ENCODE measurements around the gene NIPAL1. TPM values are rescaled to one million over a fixed set of nuclear protein-coding genes. Genes with fewer than 3 reads are reported as not detected.
"Not testable (repeated sequence)": the region's sequence is repeated elsewhere in the genome, so short reads cannot be mapped to it uniquely, and the experiment has no call there.

Gene NIPAL1
- total RNA-seq, 1 donor from 2014 or later = 4.9 TPM

GRCh38 chr4:47990145-47990544, 26.4 kb upstream of the NIPAL1 start:
- peaks cover 15% of the 10 kb centered on the region for H3K9me3 Mint-ChIP-seq (ENCODE audit: unreplicated experiment)
- Histone ChIP-seq H4K20me1 (ENCODE audit: insufficient read depth, low read length) (no peaks in the 10 kb centered on the region), H3K4me3 (ENCODE audit: insufficient read depth, low read depth, low read length) (no peak overlapping the region), H3K9me3 (ENCODE audit: insufficient read depth, low read depth, low read length) (no peaks in the 10 kb centered on the region), H3K79me2 (ENCODE audit: insufficient read depth, low read length) (no peaks in the 10 kb centered on the region), H3K9ac (ENCODE audit: low read length) (no peak overlapping the region), H2AFZ (ENCODE audit: low read depth, low read length) (no peak overlapping the region), H3K4me1 (ENCODE audit: insufficient read depth, low read length) (no peaks in the 10 kb centered on the region), H3K4me2 (ENCODE audit: low read length) (no peak overlapping the region), H3K27me3 (ENCODE audit: insufficient read depth, low read length) (no peaks in the 10 kb centered on the region), H3K36me3 (ENCODE audit: insufficient read depth, low read length) (no peaks in the 10 kb centered on the region), H3K27ac (ENCODE audit: low read depth, low read length) (no peak overlapping the region)
- no peak for FAIRE-seq
- H3K36me3 Mint-ChIP-seq (ENCODE audit: low read depth, unreplicated experiment) = no peaks in the 10 kb centered on the region
- H3K4me3 Mint-ChIP-seq (ENCODE audit: unreplicated experiment) = no peak overlapping the region
- H3K4me1 Mint-ChIP-seq (ENCODE audit: low read depth, unreplicated experiment) = no peaks in the 10 kb centered on the region
- no peak overlapping the region for H3K27ac Mint-ChIP-seq (ENCODE audit: unreplicated experiment)
- no peaks in the 10 kb centered on the region for H3K27me3 Mint-ChIP-seq (ENCODE audit: low read depth, unreplicated experiment)
- no peak for TF ChIP-seq EZH2 (IDR thresholded peaks at IDR 0.05; ENCODE audit: insufficient read depth, low read length)
- no peak for TF ChIP-seq CTCF (IDR thresholded peaks at IDR 0.05; ENCODE audit: insufficient read depth, low read depth, low read length)
- DNase-seq (ENCODE audit: low read depth) = no peak

GRCh38 chr4:47992475-47992874, 24.1 kb upstream of the NIPAL1 start:
- not testable (repeated sequence) for H3K9me3 ChIP-seq (ENCODE audit: insufficient read depth, low read depth, low read length); H3K36me3 ChIP-seq (ENCODE audit: insufficient read depth, low read length); H3K4me3 Mint-ChIP-seq (ENCODE audit: unreplicated experiment); H2AFZ ChIP-seq (ENCODE audit: low read depth, low read length); H3K27me3 Mint-ChIP-seq (ENCODE audit: low read depth, unreplicated experiment); H3K79me2 ChIP-seq (ENCODE audit: insufficient read depth, low read length); H3K36me3 Mint-ChIP-seq (ENCODE audit: low read depth, unreplicated experiment); H3K27me3 ChIP-seq (ENCODE audit: insufficient read depth, low read length); H3K4me1 ChIP-seq (ENCODE audit: insufficient read depth, low read length); H3K4me1 Mint-ChIP-seq (ENCODE audit: low read depth, unreplicated experiment); H3K4me3 ChIP-seq (ENCODE audit: insufficient read depth, low read depth, low read length); H3K27ac ChIP-seq (ENCODE audit: low read depth, low read length); FAIRE-seq; DNase-seq (ENCODE audit: low read depth); H3K27ac Mint-ChIP-seq (ENCODE audit: unreplicated experiment); H3K4me2 ChIP-seq (ENCODE audit: low read length); H4K20me1 ChIP-seq (ENCODE audit: insufficient read depth, low read length); H3K9ac ChIP-seq (ENCODE audit: low read length)
- peaks cover 15% of the 10 kb centered on the region for H3K9me3 Mint-ChIP-seq (ENCODE audit: unreplicated experiment)

- Histone ChIP-seq H3K4me3 (ENCODE audit: insufficient read depth, low read depth, low read length) (no peak overlapping the region), H3K4me2 (ENCODE audit: low read length) (no peak overlapping the region), H3K36me3 (ENCODE audit: insufficient read depth, low read length) (no peaks in the 10 kb centered on the region), H2AFZ (ENCODE audit: low read depth, low read length) (no peak overlapping the region), H3K9ac (ENCODE audit: low read length) (no peak overlapping the region), H3K27me3 (ENCODE audit: insufficient read depth, low read length) (no peaks in the 10 kb centered on the region), H3K27ac (ENCODE audit: low read depth, low read length) (no peak overlapping the region), H4K20me1 (ENCODE audit: insufficient read depth, low read length) (no peaks in the 10 kb centered on the region), H3K4me1 (ENCODE audit: insufficient read depth, low read length) (no peaks in the 10 kb centered on the region), H3K9me3 (ENCODE audit: insufficient read depth, low read depth, low read length) (no peaks in the 10 kb centered on the region), H3K79me2 (ENCODE audit: insufficient read depth, low read length) (no peaks in the 10 kb centered on the region)
- no peak for DNase-seq (ENCODE audit: low read depth)
- no peaks in the 10 kb centered on the region for H3K36me3 Mint-ChIP-seq (ENCODE audit: low read depth, unreplicated experiment)
- H3K4me1 Mint-ChIP-seq (ENCODE audit: low read depth, unreplicated experiment) = no peaks in the 10 kb centered on the region
- no peak for TF ChIP-seq EZH2 (IDR thresholded peaks at IDR 0.05; ENCODE audit: insufficient read depth, low read length)
- no peak overlapping the region for H3K27ac Mint-ChIP-seq (ENCODE audit: unreplicated experiment)
- H3K27me3 Mint-ChIP-seq (ENCODE audit: low read depth, unreplicated experiment) = no peaks in the 10 kb centered on the region
- no peak overlapping the region for H3K4me3 Mint-ChIP-seq (ENCODE audit: unreplicated experiment)
- H3K9me3 Mint-ChIP-seq (ENCODE audit: unreplicated experiment) = peaks cover 10% of the 10 kb centered on the region
- FAIRE-seq = no peak
Measured at GRCh38 chr4:47996021-47996420, 20.6 kb upstream of the NIPAL1 start.

GRCh38 chr4:48002267-48002666, 14.3 kb upstream of the NIPAL1 start:
- TF ChIP-seq EZH2 (IDR thresholded peaks at IDR 0.05; ENCODE audit: insufficient read depth, low read length) (no peak), CTCF (IDR thresholded peaks at IDR 0.05; ENCODE audit: insufficient read depth, low read depth, low read length) (no peak)
- no peak for FAIRE-seq
- H3K9ac ChIP-seq (ENCODE audit: low read length) = no peak overlapping the region
- Mint-ChIP-seq H3K27me3 (ENCODE audit: low read depth, unreplicated experiment) (peaks cover 1% of the 10 kb centered on the region), H3K4me3 (ENCODE audit: unreplicated experiment) (no peak overlapping the region), H3K4me1 (ENCODE audit: low read depth, unreplicated experiment) (no peaks in the 10 kb centered on the region), H3K27ac (ENCODE audit: unreplicated experiment) (no peak overlapping the region), H3K36me3 (ENCODE audit: low read depth, unreplicated experiment) (no peaks in the 10 kb centered on the region), H3K9me3 (ENCODE audit: unreplicated experiment) (peaks cover 18% of the 10 kb centered on the region)
- no peaks in the 10 kb centered on the region for H3K27me3 ChIP-seq (ENCODE audit: insufficient read depth, low read length)
- H3K36me3 ChIP-seq (ENCODE audit: insufficient read depth, low read length) = no peaks in the 10 kb centered on the region
- H3K79me2 ChIP-seq (ENCODE audit: insufficient read depth, low read length) = no peaks in the 10 kb centered on the region
- no peak overlapping the region for H3K4me3 ChIP-seq (ENCODE audit: insufficient read depth, low read depth, low read length)
- H4K20me1 ChIP-seq (ENCODE audit: insufficient read depth, low read length) = no peaks in the 10 kb centered on the region
- no peak overlapping the region for H3K27ac ChIP-seq (ENCODE audit: low read depth, low read length)
- no peak overlapping the region for H2AFZ ChIP-seq (ENCODE audit: low read depth, low read length)
- no peak for DNase-seq (ENCODE audit: low read depth)
- no peak overlapping the region for H3K4me2 ChIP-seq (ENCODE audit: low read length)
- no peaks in the 10 kb centered on the region for H3K4me1 ChIP-seq (ENCODE audit: insufficient read depth, low read length)
- H3K9me3 ChIP-seq (ENCODE audit: insufficient read depth, low read depth, low read length) = peaks cover 1% of the 10 kb centered on the region

GRCh38 chr4:48003568-48003967, 13.0 kb upstream of the NIPAL1 start:
- H3K27ac ChIP-seq (ENCODE audit: low read depth, low read length); H3K4me3 ChIP-seq (ENCODE audit: insufficient read depth, low read depth, low read length); H3K27ac Mint-ChIP-seq (ENCODE audit: unreplicated experiment); H3K79me2 ChIP-seq (ENCODE audit: insufficient read depth, low read length); H4K20me1 ChIP-seq (ENCODE audit: insufficient read depth, low read length); H3K4me1 Mint-ChIP-seq (ENCODE audit: low read depth, unreplicated experiment); H3K4me2 ChIP-seq (ENCODE audit: low read length); H3K36me3 Mint-ChIP-seq (ENCODE audit: low read depth, unreplicated experiment); H3K4me3 Mint-ChIP-seq (ENCODE audit: unreplicated experiment); H2AFZ ChIP-seq (ENCODE audit: low read depth, low read length); H3K9ac ChIP-seq (ENCODE audit: low read length); H3K27me3 ChIP-seq (ENCODE audit: insufficient read depth, low read length); H3K36me3 ChIP-seq (ENCODE audit: insufficient read depth, low read length); H3K9me3 ChIP-seq (ENCODE audit: insufficient read depth, low read depth, low read length); FAIRE-seq; H3K27me3 Mint-ChIP-seq (ENCODE audit: low read depth, unreplicated experiment); H3K4me1 ChIP-seq (ENCODE audit: insufficient read depth, low read length): not testable (repeated sequence)
- DNase-seq (ENCODE audit: low read depth) = peak; percentile 9
- H3K9me3 Mint-ChIP-seq (ENCODE audit: unreplicated experiment) = peaks cover 18% of the 10 kb centered on the region

All from astrocyte (in vitro differentiated cells and primary cell).